ENCODE data around the gene DNAAF8.

The DNAAF8 gene

DNA sequence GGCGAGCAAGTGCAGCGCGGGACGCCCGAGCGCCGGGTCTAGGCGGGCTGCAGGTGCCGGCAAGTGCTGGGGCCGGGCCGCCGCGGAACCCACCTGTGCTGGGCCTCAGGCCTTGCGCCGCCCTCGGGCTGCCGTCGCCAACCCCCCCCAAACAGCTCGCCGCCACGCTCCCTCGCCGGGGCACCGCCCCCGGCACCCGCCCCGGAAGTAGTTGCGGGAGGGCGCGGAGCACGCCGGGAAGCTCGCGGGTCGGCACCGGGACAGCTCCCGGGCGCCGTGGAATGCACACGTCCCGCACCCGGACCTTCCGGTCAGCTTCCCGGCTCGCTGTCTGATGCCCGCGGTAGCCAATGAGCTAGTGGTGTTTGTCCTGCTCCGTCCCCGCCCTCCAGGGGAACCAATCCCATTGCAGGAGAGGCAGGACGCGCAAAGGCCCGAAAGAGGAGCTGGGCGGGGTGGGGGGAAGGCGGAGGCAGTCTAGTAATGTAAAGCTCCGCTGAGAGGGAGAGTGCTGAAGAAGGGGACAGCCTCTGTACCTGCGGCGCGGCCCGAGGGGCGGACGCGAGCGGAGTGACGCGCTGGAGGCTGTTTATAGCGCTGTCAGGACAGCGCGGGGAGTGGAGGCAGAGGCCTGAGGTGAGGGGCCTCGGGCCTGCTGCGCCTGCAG, at the start of gene DNAAF8, which contains the start of gene ANKS3:
TSS of gene DNAAF8 (plus strand) at position 475 of the 667 bp plus-strand sequence. CDS start 1,978 bp downstream, outside the sequence.
TSS of gene ANKS3 (minus strand) at position 209 of the 667 bp plus-strand sequence. CDS start 4,122 bp downstream, outside the sequence.
- peak; percentile 60 for DNase-seq

DNA sequence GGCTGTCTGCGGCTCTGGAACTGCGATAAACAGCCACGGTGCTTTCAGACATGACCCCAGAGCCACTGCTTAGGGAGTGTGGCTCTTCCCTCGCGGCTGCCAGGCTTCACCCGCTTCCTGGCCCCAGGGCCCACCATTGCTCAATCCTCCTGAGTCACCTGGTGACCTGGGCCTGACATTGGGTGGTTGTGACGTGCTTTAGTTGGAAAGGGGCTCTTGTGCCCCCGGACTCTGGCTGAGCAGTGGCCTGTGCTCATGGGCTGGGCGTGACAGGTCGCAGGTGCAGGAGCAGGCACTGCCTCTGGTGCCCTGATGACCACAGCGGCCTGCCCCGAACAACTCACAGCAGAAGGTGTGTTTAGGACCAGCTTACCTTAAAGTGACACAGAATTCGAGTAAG, 49.6 kb upstream of the DNAAF8 start:
- DNase-seq, result no peak

DNA sequence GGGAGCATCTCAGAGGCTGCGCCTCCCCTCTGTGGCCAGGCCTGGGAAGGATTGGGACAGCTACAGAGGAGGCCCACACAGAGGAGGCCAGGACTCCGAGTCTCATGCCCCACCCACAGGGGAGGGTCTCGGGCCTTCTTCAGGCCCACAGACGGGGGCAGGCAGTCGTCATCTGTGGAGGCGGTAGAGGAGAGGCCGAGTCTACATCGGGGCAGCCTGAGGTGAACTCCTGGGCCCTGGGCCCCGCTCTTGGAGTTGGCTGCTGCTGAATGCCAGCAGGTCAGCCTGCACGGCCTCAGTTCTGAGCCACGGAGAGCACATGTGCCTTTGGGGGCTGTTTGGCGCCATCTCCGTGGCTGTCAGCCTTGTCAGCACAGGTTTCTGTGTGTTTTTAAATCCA, 49.0 kb upstream of the DNAAF8 start:
- no peak for DNase-seq

DNA sequence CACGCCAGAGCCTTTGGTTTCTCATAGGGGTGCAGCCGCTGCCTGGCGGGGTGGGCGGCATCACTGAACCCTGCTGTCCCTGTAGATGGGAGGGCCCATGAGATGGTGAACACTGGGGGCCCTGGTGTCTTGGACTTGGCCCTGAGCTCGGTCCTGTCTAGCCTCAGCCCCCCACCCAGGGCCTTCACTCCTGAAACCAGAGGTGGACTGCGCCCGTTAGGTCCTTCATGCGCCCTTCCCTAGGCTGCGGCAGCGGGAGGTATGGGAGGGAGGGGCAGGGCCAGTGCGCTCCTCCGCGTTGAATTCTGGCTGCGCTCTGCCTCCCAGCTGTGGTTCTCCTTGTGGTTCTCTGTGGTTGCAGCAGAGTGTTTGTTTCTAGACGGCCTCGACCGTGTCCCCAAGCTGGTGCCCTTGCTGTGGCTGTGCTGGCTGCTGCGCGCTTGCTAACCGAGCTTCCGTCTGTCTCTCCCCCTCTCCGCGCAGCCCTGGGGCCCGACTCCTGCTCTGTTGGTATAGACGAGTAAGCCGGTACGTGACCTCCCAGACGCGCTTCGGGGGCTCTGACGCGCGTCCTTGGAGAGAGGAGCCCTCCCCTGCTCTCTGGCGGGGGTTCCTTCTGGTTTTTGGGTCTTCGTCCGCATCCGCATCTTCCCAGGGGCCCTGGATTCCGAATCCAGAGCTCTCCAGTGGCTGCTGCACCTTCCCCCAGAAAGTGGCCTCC, 48.4 kb upstream of the DNAAF8 start:
- no peak for DNase-seq

DNA sequence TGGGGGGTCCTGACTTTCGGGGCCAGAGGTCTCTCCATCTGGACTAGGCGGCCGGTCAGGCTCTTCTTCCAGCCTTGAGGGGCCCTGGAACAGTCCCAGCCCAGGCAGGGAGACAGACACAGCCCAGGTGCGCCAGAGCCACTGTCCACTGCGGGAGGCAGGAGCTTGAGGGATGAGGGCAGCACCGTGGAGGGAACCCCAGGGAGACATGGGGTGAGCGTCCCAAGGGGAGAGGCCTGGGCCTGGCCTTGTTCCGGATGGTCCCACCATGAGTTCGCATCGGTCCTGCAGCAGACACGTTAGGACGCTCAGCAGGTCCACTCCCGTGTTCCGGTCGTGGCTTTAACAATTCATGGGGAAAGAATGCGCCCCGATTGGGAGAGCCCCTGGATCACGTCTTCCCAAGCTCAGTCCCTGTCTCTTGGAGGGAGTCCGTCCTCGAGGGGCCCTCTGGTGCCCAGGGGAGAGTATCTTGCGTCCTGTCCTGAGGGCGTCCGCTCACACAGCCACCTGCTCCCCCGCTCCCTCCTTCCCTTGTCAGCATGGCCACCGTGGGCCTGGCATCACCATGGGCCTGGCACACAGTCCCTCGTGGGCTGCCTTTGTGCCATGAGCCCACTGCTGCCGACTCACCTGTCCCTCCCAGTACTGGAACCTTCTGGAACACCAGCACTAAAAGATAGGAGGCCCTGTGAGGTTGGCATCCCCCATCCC, 47.7 kb upstream of the DNAAF8 start:
- no peak for DNase-seq

DNA sequence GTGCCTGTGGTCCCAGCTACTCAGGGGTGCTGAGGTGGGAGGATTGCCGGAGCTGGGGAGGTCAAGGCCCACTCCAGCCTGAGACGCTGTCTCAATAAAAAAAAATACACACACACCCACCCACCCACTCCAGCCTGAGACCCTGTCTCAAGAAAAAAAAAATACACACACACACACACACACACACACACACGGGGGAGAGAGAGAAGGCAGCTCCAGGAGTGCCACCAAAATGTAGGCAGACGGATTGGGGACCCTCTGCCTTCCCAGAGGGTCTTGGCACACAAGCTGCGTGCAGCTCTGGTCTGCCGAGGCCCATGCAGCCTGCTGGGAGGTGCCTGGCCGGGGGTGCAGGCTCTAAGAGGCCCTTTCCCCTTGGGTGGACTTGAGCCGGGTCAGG, 46.9 kb upstream of the DNAAF8 start:
- no peak for DNase-seq

DNA sequence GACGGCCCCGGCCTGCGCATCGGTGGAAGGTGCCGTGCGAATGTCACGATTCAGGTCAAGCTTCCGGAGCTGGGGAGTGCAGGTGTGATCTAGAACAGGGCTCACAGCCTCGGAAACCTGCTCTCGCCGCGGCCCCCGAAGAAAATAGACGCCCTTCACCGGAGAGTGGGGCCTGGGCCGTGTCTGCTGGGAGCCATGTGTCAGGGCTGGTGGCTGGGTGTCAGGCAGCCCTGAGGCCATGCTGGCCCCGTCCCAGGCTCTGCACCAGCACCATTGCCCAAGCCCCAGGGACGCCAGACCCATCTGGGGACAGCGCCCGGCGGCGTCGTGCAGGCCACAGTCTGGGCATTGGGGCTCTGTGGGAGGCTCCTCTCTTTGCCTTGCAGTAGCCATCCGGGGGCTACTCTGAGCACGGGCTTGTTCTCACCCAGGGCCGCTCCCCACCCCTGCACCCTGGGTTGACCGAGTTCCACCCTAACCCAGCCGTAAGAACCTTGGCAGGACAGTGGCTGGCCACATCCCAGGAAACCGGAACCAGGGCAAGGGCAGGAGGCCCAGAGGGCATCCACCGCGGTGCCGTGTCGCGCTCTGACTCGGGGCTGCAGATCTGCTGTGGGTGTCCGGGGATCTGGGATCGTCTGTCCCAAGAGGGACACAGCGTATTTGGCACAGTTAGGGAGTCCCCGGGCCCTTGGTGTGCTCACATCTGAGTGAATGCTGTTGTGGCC, 46.2 kb upstream of the DNAAF8 start:
- no peak for DNase-seq

DNA sequence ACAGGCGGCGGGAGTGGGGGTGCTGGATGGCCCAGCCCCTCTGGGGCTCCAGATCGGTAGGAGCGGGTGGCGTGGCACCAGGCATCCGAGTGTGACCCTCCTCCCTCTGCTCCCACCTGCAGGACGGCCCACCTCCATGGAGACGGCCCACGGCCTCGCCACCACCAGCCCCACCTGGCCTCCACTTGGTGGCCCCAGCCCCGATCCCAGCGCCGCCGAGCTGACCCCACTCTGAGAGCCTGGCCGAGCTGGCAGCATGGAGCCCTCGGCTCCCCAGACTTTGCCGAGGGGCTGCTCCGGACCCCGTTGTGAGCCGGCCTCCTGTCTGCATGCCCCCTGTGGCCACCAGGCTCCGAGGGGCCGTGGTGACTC, 45.7 kb upstream of the DNAAF8 start:
- no peak for DNase-seq

DNA sequence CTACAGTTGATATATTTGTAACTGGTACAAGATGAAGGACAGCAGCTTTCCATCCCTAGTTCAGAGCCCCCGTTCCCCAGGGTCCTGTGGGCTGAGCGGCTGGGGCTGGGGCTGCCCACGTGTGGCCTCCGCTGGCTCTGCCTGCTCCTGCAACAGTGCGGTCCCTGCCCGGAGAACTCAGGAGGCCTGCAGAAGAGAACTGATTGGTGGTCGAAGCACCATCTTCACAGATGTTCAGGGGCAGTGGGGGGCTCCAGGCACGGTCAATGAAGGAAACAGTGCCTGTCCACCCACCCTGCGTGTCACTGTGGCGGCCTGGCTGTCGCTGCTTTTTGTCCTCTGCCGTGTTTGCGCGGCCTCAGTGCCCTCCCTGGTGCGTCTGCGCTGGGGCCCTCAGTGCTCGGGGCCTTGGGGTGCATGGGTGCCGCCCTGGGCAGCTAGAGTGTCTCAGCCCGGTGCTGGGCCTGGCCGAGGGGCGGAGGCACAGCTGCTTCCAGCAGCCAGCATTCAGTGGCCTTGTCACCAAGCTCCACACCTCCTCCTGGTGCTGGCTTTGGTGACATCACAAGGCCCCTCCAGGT, 45.2 kb upstream of the DNAAF8 start:
- no peak for DNase-seq

DNA sequence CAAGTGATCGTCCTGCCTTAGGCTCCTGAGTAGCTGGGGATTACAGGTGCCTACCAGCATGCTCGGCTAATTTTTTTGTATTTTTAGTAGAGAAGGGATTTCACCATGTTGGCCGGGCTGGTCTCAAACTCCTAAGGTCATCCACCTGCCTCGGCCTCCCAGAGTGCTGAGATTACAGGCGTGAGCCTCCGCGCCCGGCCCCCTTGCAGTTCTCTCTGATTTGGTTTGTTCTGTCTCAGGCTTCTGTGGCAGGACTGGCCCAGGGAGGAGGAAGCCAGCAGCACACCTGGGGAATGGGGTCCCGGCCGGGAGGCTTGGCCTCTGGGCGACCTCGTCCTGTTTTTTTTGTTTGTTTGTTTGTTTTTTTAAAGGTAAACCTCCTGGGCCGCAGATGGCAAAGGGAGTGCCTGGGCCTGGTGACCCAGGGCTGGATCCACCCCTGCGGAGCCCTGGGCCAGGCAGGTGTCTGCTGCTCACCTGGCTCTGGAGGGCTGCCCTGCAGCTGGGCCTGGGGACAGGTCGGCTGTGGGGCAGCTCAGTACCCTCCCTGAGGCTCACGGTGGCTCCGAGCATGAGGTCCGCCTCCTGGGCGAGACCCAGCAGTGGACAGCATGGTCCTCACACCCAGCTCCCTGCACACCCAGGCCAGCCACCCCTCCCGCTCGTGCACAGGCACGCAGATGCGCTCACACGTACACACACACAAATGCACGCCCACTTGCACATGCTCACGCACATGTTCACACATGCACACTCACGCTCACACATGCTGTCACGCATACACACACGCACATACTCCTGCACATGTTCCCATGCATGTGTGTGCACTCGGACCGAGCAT, 44.3 kb upstream of the DNAAF8 start:
- no peak for DNase-seq

DNA sequence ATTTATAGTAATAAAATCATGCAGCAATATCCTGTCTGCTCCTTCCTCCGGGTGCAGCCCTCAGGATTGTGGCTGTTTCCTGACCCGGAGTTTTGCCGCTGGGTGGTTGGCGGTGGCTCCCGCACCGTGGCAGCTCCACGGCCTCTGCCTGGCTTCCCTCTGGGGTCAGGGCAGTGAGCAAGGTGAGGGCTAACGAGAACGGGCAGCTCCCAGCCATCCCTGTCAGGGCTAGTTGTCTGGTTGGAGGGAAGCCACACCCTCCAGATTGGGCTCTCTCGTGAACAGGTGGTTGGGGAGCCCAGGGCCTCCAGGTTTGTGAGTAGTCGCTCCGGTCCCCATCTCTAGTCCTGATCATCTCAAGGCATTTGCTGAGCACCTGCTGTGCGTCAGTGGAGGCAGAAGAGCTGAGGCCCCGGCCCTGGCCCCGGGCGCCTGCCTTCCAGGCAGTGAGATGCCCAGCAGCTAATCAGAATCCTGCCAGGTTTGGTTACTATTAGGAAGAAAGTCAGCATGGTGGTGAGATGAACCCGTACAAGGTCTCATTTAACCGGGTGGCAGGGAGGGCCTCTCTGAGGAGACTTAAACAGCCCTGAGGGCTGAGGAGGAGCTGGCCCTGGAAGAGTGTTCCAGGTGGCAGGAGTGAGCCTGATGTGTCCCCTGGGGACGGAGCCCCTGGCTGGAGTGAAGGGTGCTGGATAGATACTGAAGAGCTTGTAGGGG, 43.2 kb upstream of the DNAAF8 start:
- DNase-seq, result no peak

DNA sequence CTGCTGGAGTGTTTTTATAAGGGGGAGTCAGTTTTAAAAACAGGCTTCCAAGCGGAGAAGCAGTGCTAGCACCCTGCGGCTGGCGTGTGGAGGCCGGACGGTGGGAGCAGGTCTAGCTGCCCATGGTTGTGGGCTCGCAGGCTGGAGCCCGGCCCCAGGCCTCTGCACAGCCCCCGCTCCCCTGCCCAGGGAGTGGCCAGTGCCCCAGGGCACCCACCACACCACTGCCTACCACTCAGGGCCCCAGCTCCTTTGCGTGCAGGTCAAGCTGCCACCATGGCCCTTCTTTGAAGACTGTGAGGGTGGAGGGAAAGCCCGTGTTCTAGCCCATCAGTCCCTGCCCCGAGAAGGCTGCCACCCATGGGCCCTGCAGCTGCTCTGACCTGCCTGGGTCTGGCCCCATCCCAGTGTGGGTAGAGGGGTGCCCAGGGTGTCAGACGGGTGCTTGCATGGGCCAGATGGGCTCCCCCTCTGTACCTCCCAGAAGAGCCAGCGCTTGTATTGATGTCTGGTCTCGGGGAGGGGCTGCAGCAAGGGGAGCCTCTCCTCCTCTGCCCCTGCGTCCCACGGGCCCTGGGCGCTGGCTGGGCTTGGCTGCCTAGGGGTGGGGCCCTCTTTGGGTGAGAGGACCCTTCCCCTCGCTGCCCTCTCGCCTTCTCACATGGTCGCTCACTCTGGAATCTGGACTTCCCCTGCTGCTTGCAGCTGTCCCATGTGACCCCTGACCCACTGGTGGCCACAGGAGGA, 42.5 kb upstream of the DNAAF8 start:
- DNase-seq, result no peak

DNA sequence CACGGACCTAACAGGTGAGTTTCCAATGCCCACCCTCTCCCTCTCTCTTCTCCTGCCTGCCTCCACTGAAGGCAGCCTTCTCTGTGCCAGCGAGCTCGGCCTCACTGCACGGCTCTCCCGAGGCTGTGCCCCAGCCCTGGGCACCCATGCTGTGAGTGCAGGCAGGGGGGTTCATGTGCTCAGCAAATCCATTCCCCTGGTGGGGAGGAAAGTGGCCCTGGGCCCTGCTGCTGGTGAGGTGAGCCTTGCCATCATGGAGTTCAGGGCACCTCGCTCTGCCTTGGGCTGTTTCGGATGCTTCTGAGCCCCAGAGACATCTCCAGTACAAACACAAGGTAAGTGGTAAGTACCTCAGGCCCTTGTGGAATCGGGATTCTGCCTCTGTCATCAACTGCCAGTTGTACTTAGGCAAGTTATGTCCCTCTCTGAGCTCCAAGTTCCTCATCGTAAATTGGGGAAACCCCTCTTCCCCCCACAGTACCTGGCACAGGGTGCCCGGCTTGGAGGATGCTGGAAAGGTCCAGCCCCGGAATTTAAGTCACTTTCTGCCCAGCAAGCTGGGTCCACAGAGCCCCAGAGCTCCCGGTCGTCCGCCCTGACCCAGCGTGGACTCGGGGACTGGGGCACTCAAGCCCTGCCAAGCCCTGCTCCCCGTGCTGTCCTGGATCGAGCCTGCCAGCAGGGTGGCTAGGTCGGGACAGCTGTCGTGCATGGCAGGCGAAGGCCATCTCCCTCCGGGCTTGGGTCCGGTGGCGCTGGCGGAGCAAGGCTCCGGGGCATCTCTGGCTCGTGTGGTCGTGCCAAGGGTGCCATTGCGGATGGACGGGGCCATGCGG, 41.7 kb upstream of the DNAAF8 start:
- no peak for DNase-seq

DNA sequence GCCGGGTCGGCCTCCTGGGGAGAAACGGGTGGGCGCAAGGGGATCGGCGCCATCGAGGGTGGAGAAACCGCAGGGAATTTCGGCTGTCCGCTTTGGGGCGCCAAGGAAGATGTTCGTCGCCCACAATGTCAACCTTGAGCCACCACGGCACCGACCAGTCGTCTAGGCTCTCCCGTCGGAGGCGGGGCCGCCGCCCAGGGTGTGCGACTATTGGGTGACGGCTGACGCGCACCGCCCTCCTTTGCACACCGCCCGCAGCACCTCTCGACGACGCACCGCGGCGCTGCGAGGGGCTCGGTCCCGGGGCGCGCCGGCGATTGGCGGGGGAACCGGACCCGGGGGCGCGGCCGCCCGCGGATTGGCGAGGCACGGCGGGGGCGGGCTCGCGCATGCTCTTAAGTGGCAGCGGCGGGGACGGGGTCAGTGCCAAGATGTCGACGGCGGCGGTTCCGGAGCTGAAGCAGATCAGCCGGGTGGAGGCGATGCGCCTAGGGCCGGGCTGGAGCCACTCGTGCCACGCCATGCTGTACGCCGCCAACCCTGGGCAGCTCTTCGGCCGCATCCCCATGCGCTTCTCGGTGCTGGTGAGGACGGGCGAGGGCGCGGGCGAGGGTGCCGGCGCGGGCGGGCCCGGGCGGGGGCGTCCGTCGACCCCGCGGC, 40.9 kb upstream of the DNAAF8 start, which contains the start of gene NUDT16L1:
TSS of gene NUDT16L1 (plus strand) at position 267 of the 660 bp plus-strand sequence. CDS start at position 432, 165 bp downstream.
- DNase-seq, result peak; percentile 83

DNA sequence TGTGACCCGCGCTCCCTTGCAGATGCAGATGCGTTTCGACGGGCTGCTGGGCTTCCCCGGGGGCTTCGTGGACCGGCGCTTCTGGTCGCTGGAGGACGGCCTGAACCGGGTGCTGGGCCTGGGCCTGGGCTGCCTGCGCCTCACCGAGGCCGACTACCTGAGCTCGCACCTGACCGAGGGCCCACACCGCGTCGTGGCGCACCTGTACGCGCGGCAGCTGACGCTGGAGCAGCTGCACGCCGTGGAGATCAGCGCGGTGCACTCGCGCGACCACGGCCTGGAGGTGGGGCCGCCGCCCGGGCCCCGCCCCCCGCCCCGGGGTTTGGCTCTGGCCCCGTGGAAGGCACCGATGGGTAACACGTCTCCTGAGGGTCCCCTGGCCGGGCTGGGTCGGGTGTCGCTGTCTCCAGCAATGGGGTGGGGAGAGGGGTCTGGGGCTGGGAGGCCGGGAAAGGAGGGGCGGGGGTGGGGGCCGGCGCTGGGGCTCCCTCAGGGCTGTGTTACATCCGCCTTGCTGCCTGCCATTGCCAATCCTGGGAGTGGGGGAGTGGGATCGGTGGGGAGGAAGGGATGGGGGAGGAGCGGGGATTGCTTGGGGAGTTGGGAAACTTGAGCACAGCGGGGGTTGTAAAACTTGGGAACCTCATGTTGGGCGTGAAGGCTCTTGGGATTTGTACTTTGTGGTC, 40.2 kb upstream of the DNAAF8 start:
- peak; percentile 2 for DNase-seq

DNA sequence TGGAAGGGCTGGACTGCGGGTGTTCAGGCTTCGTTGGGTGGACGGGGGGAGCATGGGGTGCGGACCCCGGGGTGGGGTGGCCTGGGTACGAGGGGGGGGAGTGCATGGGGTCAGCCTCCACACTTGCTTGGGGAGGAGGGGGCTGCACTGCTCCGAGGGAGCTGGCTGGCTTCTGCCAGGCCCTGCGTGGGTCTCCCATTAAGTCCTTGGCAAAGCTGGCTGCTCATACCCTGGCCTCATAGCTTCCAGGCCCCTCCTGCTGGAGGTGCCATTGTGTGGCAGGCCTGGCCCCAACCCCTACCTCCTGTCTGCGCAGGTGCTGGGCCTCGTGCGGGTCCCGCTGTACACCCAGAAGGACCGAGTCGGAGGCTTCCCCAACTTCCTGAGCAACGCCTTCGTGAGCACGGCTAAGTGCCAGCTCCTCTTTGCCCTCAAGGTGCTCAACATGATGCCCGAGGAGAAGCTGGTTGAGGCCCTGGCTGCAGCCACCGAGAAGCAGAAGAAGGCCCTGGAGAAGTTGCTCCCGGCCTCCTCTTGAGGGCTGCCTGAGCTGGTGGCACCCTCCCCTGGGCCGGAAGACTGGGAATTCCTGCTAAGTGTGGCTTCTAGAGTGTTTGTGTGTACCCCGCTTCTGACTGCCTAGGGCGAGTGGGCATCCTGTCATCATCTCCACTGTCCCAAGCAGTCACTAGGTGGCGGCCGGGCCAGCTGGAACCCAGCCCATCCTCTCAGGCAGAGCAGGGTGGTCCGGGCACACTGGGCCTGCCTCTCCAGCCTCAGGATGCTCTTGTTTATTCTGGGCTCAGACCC, 39.5 kb upstream of the DNAAF8 start:
- no peak for DNase-seq

DNA sequence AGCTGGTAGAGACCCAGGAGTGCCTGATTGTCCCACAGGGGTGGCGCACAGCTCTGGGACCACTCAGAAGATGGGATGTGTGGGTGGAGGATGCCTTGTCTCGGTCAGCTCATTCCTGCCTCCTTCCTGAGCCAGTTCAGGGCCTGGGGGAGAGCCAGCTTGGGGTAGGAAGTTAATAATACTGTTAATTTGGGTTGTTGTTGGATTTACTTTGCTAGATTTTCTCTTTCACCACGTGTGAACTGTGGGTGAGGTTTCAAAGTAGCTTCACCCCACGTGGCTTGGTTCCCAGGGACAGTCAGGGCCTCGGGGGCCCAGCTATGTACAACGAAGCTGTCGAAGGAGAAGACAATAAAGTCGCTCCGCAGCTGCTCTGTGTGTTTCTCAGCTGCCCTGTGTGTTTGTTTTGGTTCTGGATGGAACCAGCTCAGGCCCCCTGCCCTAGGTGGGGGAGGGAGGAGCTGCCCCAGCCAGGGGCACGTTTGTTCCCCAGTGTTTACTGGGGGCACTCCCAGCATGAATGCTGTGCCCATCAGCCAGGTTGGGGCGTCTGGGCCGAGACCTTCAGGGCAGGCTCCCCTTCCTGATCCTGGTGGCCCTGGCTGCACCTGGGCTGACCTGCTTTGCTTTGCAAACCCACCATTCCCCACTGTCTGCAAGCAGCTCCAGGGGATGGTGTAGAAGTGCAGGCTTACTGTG, 38.7 kb upstream of the DNAAF8 start:
- no peak for DNase-seq

All from NCI-H1105 (cell line).